K562 (cell line): ENCODE measurements around the gene CHAF1A. TPM values are rescaled to one million over a fixed set of nuclear protein-coding genes. Genes with fewer than 3 reads are reported as not detected.

Experiments used
- CBX1 ChIP-seq: sonication (generic); IDR thresholded peaks from 2 replicates; pipeline ENCODE4 v1.6.1; 2016; ENCODE audit warnings: antibody characterized with exemption, low read depth, mild to moderate bottlenecking
- FOXJ2 ChIP-seq: fragments of 200-800 bp; sonication (Bioruptor generic); IDR thresholded peaks from 2 replicates; pipeline ENCODE4 v1.6.1; 2016; ENCODE audit warnings: missing genetic modification characterization, missing compliant biosample characterization
- HDAC2 ChIP-seq: fragments of 450-650 bp; IDR thresholded peaks from 2 replicates; pipeline ENCODE4 v1.6.1; 2016; ENCODE audit warnings: mild to moderate bottlenecking
- ID3 ChIP-seq, 2 experiments: fragments of 250-450 bp in 1 of 2; fragments of 450-650 bp in 1 of 2; sonication (Bioruptor Pico) in 1 of 2; IDR thresholded peaks; 2 replicates each; pipeline versions ENCODE4 v1.6.1 to v1.8.0; 2016 to 2021; ENCODE audit warnings: mild to moderate bottlenecking in 2 of 2, moderate library complexity in 2 of 2, missing compliant biosample characterization in 1 of 2, missing genetic modification characterization in 1 of 2
- ILK ChIP-seq: fragments of 450-650 bp; IDR thresholded peaks from 2 replicates; pipeline ENCODE4 v1.6.1; 2016; ENCODE audit warnings: missing genetic modification characterization, low read depth, mild to moderate bottlenecking, missing compliant biosample characterization, moderate library complexity, borderline replicate concordance
- MAFK ChIP-seq: IDR thresholded peaks from 2 replicates; pipeline ENCODE4 v1.6.1; 2011; ENCODE audit warnings: low read length, improper control_type of control experiment
- MBD2 ChIP-seq: sonication (generic); IDR thresholded peaks from 2 replicates; pipeline ENCODE4 v1.6.1; 2016; ENCODE audit warnings: low read depth, borderline replicate concordance
- NBN ChIP-seq: fragments of 450-650 bp; IDR thresholded peaks from 2 replicates; pipeline ENCODE4 v1.6.1; 2016; ENCODE audit warnings: low read depth, mild to moderate bottlenecking
- PCBP1 ChIP-seq: fragments of 200-400 bp; formaldehyde crosslinking; IDR thresholded peaks from 2 replicates; pipeline ENCODE4 v1.6.1; 2018; ENCODE audit warnings: mild to moderate bottlenecking, low read depth, low read length; ENCODE audit not compliant: poor library complexity, severe bottlenecking
- RREB1 ChIP-seq: fragments of 250-450 bp; sonication (Bioruptor Pico); IDR thresholded peaks from 2 replicates; pipeline ENCODE4 v1.4.0; 2020
- SMARCC2 ChIP-seq: fragments of 450-650 bp; IDR thresholded peaks from 2 replicates; pipeline ENCODE4 v1.6.1; 2017; ENCODE audit warnings: antibody characterized with exemption, moderate library complexity, mild to moderate bottlenecking, low read depth
- TRIM25 ChIP-seq: fragments of 450-650 bp; IDR thresholded peaks from 2 replicates; pipeline ENCODE4 v1.7.0; 2016; ENCODE audit warnings: borderline replicate concordance
- TSC22D4 ChIP-seq: fragments of 450-650 bp; IDR thresholded peaks from 2 replicates; pipeline ENCODE4 v1.6.1; 2016; ENCODE audit warnings: missing genetic modification characterization, missing biosample characterization, control low read depth
- TSHZ1 ChIP-seq: fragments of 250-450 bp; sonication (Bioruptor Pico); IDR thresholded peaks from 2 replicates; pipeline ENCODE4 v1.4.0; 2020; ENCODE audit warnings: mild to moderate bottlenecking, moderate library complexity
- ZNF12 ChIP-seq: sonication (generic); formaldehyde crosslinking; IDR thresholded peaks from 2 replicates; pipeline ENCODE4 v1.4.0; 2020; ENCODE audit warnings: mild to moderate bottlenecking, missing genetic modification reagents
- polyA plus RNA-seq, 8 experiments: library from polyadenylated mRNA; depleted of rRNA in 4 of 8; stranded (reverse) in 5 of 8; unstranded in 3 of 8; fragments of >200 nt; fragmentation: Nextera tagmentation in 2 of 8; fragmentation: Illumina TruSeq in 1 of 8; extraction: Ambion mirVana in 2 of 8; extraction: Trizol in 1 of 8; gene quantifications; 2 replicates each; pipeline versions ENCODE4 v1.2.1 to v1.2.3, GENCODE V29; 2011 to 2014; ENCODE audit warnings: inconsistent platforms in 1 of 8, missing spikeins in 1 of 8
- total RNA-seq, 7 experiments: library from RNA; depleted of rRNA in 6 of 7; stranded (reverse); fragments of >200 nt in 6 of 7; fragmentation: Illumina TruSeq in 2 of 7; extraction: Trizol in 2 of 7; gene quantifications; 2 replicates each; pipeline versions ENCODE4 v1.2.1 to v1.2.3, GENCODE V29; 2011 to 2021; ENCODE audit warnings: low replicate concordance in 1 of 7

CHAF1A gene
- total and polyA plus RNA-seq, 9 of the 15 experiments (the other 6 are each of a cell fraction or from before 2014, with no cell fraction given), result 1.6 to 86.9 (median 45.2) TPM

GRCh38 chr19:4374498-4375163 is 27.8 kb upstream of the CHAF1A start (continued):
- TF ChIP-seq TSHZ1 (CRISPR knock-in tag) (peak; percentile 55; the same call in 1 of the 2 replicates), ZNF12 (peak; percentile 47; the same call in 1 of the 2 replicates), FOXJ2 (tag) (no peak; the same call in 1 of the 2 replicates), RREB1 (CRISPR knock-in tag) (no peak; the same call in 1 of the 2 replicates), MBD2 (peak; percentile 66), TSC22D4 (tag) (no peak), CBX1 (peak; percentile 90; the same call in 1 of the 2 replicates), ID3 (CRISPR knock-in tag; IDR thresholded peaks at IDR 0.05) (peak; percentile 67; the same call in 1 of the 2 replicates), ID3 (tag; IDR thresholded peaks at IDR 0.05) (peak; percentile 93), ILK (tag) (no peak), SMARCC2 (peak; percentile 74), PCBP1 (peak; percentile 28), HDAC2 (peak; percentile 44), NBN (no peak; the same call in 1 of the 2 replicates), MAFK (peak; percentile 96), TRIM25 (no peak)
